ENCODE results near the gene EXOC4. TPM values are rescaled to one million over a fixed set of nuclear protein-coding genes. Genes with fewer than 3 reads are reported as not detected.

Gene EXOC4
- total and polyA plus RNA-seq, 12 donors = 7.5 to 41.7 (median 34.6) TPM

DNA sequence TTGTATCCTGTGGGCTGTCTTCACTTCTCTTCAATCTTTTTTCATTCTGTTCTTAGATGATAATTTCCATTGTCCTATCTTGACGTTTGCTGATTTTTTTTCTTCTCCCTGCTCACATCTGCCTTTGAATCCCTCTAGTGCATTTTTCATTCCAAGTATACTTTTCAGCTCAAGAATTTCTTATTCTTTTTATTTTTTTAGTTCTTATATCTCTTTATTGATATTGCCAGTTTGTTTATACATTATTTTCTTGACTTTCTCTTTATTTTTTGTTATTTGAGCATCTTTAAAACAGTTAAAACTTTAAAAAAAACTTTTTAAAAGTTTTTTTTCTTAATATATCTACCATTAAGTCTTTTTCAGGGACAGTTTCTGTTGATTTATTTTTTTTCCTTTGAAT, 100.9 kb downstream of the EXOC4 start:
- TF ChIP-seq, protein P1, sequence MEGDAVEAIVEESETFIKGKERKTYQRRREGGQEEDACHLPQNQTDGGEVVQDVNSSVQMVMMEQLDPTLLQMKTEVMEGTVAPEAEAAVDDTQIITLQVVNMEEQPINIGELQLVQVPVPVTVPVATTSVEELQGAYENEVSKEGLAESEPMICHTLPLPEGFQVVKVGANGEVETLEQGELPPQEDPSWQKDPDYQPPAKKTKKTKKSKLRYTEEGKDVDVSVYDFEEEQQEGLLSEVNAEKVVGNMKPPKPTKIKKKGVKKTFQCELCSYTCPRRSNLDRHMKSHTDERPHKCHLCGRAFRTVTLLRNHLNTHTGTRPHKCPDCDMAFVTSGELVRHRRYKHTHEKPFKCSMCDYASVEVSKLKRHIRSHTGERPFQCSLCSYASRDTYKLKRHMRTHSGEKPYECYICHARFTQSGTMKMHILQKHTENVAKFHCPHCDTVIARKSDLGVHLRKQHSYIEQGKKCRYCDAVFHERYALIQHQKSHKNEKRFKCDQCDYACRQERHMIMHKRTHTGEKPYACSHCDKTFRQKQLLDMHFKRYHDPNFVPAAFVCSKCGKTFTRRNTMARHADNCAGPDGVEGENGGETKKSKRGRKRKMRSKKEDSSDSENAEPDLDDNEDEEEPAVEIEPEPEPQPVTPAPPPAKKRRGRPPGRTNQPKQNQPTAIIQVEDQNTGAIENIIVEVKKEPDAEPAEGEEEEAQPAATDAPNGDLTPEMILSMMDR (IDR thresholded peaks at IDR 0.05) = no peak
- intact Hi-C loops (cut with DNase I) = no loop called here
- Histone ChIP-seq H3K4me3 (no peak overlapping the region), H3K9me3 (peaks cover 0 to 40% (median 12%) of the 10 kb centered on the region in 11 donors), H3K27ac (no peak overlapping the region), H3K27me3 (no peaks in the 10 kb centered on the region), H3K4me1 (peaks cover 0 to 9% (median 0%) of the 10 kb centered on the region in 9 donors), H3K36me3 (peaks cover 0 to 16% (median 0%) of the 10 kb centered on the region in 9 donors)
- no peak for ATAC-seq
- WGBS, 2 donors = 84 to 88% methylated on average over 1 of the region's 1 CpG
- DNase-seq = no peak

DNA sequence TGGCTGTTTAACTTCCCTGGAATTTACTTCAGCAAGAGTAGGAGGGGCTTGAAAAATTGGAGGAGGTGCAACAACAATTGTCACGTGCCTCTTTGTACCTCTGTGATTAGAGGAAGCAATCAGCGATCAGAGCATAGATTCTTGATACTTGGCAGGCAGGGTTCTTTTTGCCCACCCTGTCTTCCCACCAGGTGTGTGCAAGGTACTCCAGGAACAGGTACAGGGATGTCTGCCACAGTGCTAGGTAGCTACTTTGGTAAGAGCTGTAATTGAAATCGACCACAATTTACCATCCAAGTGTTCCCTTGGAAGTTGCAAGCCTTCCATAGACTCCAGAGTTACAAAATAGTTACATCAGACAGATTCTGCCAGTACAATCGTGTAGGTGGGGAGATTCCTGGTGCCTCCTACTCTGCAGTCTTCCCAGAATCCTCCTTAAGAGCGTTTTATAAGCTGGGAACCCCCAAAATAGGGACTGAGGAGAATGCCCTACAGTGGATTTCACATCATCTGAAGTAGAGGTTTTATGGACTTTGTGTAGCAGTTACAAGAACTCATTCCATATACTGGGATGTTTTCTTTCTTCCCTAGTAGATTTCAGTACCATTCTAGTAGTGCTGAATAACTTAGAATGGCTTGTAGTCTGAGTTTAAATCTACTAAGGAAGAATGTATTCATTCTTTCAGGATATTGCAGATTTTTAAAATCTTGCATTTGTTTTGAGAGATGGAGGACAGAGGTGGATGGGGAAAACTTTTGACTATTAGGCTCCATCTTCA, 101.9 kb downstream of the EXOC4 start:
- 91 to 95% methylated on average over 5 of the region's 5 CpGs for whole genome bisulfite sequencing, 2 donors
- no peak overlapping the region for H3K27ac ChIP-seq
- peaks cover 0 to 16% (median 0%) of the 10 kb centered on the region in 9 donors for H3K36me3 ChIP-seq
- DNase-seq (no peak), ATAC-seq (no peak)
- H3K4me3 ChIP-seq = no peak overlapping the region
- intact Hi-C loops (cut with DNase I) = no loop called here
- H3K9me3 ChIP-seq = peaks cover 0 to 40% (median 12%) of the 10 kb centered on the region in 11 donors
- no peaks in the 10 kb centered on the region for H3K27me3 ChIP-seq
- H3K4me1 ChIP-seq = peaks cover 0 to 10% (median 0%) of the 10 kb centered on the region in 9 donors
- TF ChIP-seq, protein P1 (IDR thresholded peaks at IDR 0.05) = no peak

DNA sequence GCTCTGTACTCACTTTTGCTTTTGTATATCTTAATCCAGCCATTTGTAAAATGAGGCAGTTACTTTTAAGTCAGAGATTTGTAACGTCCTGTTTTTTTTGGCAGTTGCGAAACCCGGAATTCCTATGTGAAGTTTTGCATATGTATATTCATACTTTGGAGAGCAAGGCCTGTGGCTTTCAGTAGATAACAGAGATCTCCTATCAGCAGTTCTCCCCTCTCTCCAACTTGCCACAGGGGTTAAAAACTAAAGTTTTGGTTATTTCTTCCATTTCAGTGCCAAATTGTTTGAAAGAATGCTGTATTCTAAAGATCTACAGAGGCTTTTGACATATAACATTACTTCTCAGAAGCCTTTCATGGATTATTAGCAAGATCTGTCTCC, 102.4 kb downstream of the EXOC4 start:
- DNase-seq = no peak
- intact Hi-C loops (cut with DNase I) = no loop called here
- TF ChIP-seq, protein P1 (IDR thresholded peaks at IDR 0.05) = no peak
- H3K27me3 ChIP-seq = no peaks in the 10 kb centered on the region
- peaks cover 0 to 16% (median 0%) of the 10 kb centered on the region in 9 donors for H3K36me3 ChIP-seq
- 63 to 68% methylated on average over 3 of the region's 3 CpGs for WGBS, 2 donors
- H3K27ac ChIP-seq = no peak overlapping the region
- peaks cover 0 to 10% (median 0%) of the 10 kb centered on the region in 9 donors for H3K4me1 ChIP-seq
- H3K9me3 ChIP-seq = peaks cover 0 to 40% (median 12%) of the 10 kb centered on the region in 11 donors
- no peak overlapping the region for H3K4me3 ChIP-seq
- ATAC-seq = no peak

DNA sequence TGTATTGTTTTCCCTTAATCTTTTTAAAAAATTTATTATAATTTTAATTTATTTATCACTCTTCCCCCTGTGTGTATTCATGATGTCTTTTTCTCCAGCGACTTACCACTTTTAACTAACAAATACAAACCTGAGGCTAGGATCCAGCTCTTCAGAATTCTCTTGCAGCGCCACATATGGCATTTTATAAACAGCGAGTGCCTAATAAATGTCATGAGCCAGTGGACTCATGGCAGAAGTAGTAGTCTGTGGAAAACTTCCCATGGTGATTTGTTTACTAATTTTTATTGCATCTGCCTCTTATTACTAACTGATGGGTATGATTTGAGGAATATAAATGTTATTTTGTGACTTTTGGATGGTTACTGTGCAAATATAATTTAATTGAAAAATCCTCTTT, 102.9 kb downstream of the EXOC4 start:
- Histone ChIP-seq H3K9me3 (peaks cover 0 to 36% (median 12%) of the 10 kb centered on the region in 11 donors), H3K4me3 (no peak overlapping the region), H3K4me1 (peaks cover 0 to 10% (median 0%) of the 10 kb centered on the region in 9 donors), H3K27me3 (no peaks in the 10 kb centered on the region), H3K27ac (no peak overlapping the region), H3K36me3 (peaks cover 0 to 16% (median 0%) of the 10 kb centered on the region in 9 donors)
- DNase-seq (no peak), ATAC-seq (no peak)
- 96 to 97% methylated on average over 3 of the region's 3 CpGs for WGBS, 2 donors
- TF ChIP-seq, protein P1 (IDR thresholded peaks at IDR 0.05) = no peak
- intact Hi-C loops (cut with DNase I) = no loop called here

Measured in heart right ventricle (tissue), 16 donors.